ENCODE data around the gene RBM17.
A peak's percentile ranks its signal among the peaks of the same experiment; 100 is the strongest.
"Not testable (repeated sequence)": the region's sequence is repeated elsewhere in the genome, so short reads cannot be mapped to it uniquely, and the experiment has no call there.

The RBM17 gene

DNA sequence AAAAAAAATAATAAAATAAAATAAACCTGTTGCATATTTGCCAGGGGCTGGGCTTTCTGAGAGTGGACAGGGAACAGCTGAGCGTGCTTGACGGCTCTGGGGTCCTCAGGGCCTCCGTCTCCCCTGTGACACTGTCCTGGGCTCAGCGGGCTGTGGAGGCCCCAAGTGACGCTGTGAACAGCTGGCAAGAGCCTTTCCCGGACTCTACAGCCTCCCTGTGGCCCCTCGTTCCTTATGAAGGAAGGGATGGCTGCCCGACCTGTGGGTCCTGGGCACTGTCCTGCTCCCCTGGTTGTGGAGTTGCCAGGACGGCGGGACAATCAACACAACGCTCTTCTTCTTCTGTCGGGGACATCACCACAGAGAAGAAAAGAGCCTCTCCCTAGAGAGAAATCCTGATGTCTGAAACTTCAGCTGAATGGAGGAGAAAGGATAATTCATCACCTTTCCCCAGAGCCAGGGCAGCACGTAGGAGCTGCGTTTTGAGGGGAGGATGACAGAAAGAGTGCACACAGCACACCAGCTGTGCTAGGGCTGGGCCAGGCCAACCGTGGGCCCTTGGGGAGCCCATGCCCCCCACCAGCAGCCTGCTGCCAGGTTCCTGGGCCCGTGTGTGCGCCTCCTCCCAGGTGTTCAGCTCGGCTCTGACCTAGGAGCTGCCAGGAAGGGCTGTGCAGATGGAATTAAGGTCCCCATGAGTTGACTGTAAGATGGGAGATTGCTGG is 45.4 kb downstream of the RBM17 start:
- DNase-seq (ENCODE audit: insufficient read length, low spot score) (no peak), FAIRE-seq (peak; percentile 14)

DNA sequence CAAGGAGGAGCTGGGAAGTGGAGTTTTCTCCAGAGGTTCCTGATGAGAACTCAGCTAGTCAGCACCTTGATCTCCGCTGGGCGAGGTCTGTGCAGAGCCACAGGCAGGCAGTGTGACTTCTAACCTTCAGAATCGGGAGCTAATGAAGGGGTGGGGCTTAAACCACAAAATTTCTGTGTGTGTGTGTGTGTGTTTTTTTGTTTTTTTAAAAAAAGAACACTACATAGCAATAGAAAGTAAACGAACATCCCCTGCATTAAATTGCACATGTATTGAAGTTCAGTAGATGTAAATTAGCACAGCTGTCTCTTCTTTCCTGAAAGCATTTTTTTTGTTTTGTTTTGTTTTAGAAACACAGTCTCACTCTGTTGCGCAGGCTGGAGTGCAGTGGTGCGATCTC is 46.2 kb downstream of the RBM17 start:
- FAIRE-seq (peak; percentile 81), DNase-seq (ENCODE audit: insufficient read length, low spot score) (no peak)

- no peak for DNase-seq (ENCODE audit: insufficient read length, low spot score)
- FAIRE-seq: no peak
These were observed 46.8 kb downstream of the RBM17 start for GRCh38 chr10:6135589-6136168.

- peak; percentile 93 for FAIRE-seq
- DNase-seq (ENCODE audit: insufficient read length, low spot score): no peak
These were observed 47.7 kb downstream of the RBM17 start for GRCh38 chr10:6136215-6137201.

DNA sequence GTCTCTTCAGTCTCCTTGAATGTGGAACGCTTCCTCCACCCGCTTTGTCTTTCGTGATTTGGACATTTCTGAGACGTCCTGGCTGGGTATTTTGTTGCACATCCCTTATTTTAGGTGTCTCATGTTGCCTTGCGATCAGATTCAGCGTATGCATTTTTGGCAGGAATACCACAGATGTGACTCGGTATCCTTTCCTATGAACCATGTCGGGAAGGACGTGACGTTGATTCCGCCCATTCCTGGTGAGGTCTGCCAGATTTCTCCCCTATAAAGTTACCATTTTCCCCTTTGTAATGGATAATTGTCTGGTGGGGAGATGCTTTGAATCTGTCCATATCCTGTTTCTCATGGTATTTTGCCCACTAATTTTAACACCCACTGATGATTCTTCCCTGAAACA is 49.6 kb downstream of the RBM17 start:
- FAIRE-seq (no peak), DNase-seq (ENCODE audit: insufficient read length, low spot score) (no peak)

DNA sequence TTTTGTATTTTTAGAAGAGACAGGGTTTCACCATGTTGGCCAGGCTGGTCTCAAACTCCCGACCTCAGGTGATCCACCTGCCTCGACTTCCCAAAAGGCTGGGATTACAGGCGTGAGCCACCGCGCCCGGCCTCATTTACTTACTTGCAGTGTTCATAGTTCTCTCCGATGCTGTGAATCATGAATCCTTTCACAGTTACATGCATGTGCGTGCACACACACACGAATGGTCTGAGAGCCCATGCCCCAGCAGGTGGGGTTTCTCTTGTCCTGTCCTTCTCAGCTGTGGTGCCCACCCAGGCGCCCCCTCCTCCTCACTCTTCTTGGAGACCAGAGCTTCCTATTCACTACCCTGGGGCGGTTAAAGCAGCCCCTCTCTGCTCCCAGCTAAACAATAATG is 50.6 kb downstream of the RBM17 start:
- FAIRE-seq: no peak

DNA sequence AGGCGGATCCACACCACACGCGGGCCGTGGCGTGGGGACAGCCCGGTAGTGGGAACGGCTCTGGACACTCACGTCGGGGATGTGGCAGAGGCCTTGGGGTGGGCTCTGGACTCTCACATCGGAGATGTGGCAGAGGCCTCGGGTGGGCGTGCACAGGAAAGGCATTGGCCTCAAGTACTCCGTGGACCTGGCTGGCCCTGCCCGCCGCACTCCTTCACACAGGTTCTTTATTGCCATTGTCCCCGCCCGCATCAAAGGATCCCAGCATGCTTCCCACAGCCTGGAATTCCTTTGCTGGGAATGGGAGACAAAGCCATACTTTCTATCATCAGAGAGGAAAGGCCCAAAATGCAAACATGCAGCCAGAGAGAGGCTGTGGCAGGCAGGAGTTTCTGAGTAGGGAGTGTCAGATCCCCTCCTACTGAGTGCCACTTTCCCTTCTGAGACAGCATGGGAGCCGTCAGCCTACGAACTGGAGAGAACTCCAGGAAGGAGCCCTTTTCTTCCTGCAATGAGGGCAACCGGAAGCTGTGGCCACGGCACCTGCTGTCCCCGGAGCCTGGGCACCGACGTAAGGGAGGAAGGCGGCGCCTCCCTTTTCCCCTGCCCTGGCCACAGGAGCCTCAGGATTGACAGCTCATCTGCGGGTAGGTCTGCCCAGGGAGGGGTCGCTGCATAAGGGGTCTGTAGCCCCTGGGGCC is 51.5 kb downstream of the RBM17 start:
- FAIRE-seq: no peak
- DNase-seq (ENCODE audit: insufficient read length, low spot score): no peak

More for the DNA sequence above, 50.6 kb downstream of the RBM17 start:
- DNase-seq (ENCODE audit: insufficient read length, low spot score): no peak

- peak; percentile 98 for FAIRE-seq
These were observed 52.1 kb downstream of the RBM17 start for GRCh38 chr10:6140965-6141295.

DNA sequence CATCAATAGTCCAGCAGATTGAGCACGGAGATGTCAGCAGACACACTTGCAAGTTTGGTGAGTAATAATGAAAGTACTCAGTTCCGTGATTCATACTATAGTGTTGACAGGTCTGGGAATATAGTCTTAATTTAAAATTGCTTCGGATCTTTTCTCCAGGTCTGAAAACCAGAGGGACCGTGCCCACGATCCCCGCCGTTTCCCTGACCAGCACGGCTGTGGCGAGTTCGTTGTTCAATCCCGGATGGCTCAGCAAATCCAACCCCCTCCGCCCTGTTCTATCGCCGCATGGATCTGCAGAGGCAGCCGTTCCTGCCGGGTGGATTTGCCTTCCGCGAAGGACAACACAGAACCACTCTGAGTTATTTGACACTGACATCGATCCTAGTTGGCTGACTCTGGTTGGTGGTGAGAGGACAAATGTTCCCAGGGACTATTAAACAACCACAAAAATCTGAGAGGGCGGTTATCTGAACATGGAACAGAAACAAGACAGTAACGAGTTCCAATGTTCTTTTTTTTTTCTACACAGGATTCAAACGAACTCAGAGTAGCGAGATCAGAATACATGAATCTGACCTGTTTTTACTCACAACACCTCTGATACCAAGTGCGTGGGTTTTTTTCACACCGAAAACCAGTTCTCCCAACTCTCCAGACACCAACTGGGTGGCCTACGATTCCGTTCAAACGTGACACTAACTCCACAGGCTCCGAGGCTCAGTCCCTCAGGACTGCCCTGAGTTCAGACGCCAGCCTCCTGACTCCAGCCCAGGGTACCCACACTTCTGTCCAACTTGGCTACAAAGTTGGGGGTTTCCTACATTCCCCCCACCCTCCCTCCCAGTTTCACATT is 52.7 kb downstream of the RBM17 start:
- FAIRE-seq (peak; percentile 42), DNase-seq (ENCODE audit: insufficient read length, low spot score) (peak; percentile 68)

More at GRCh38 chr10:6140965-6141295, 52.1 kb downstream of the RBM17 start:
- no peak for DNase-seq (ENCODE audit: insufficient read length, low spot score)

- not testable (repeated sequence) for DNase-seq (ENCODE audit: insufficient read length, low spot score); FAIRE-seq
These were observed 53.4 kb downstream of the RBM17 start for GRCh38 chr10:6142186-6142585.

- FAIRE-seq: no peak
- DNase-seq (ENCODE audit: insufficient read length, low spot score): no peak
These were observed 53.8 kb downstream of the RBM17 start for GRCh38 chr10:6142644-6143043.

- FAIRE-seq (no peak), DNase-seq (ENCODE audit: insufficient read length, low spot score) (no peak)
These were observed 54.3 kb downstream of the RBM17 start for GRCh38 chr10:6143181-6143580.

- FAIRE-seq (peak; percentile 28), DNase-seq (ENCODE audit: insufficient read length, low spot score) (peak; percentile 82)
These were observed 55.8 kb downstream of the RBM17 start for GRCh38 chr10:6144406-6145165.

- FAIRE-seq (no peak), DNase-seq (ENCODE audit: insufficient read length, low spot score) (no peak)
These were observed 56.5 kb downstream of the RBM17 start for GRCh38 chr10:6145166-6145987.

GRCh38 chr10:6146013-6146785 is 57.4 kb downstream of the RBM17 start:
- DNase-seq (ENCODE audit: insufficient read length, low spot score): no peak
- no peak for FAIRE-seq

- FAIRE-seq: no peak
- DNase-seq (ENCODE audit: insufficient read length, low spot score): no peak
These were observed 58.1 kb downstream of the RBM17 start for GRCh38 chr10:6146921-6147320.

GRCh38 chr10:6148251-6148701 is 59.4 kb downstream of the RBM17 start:
- DNase-seq (ENCODE audit: insufficient read length, low spot score): peak; percentile 28
- FAIRE-seq: peak; percentile 75

Measured in GM19239 (cell line).